Muscle layer of duodenum (tissue), 2 donors: ENCODE results near the gene CCDC142.
A peak's percentile ranks its signal among the peaks of the same experiment; 100 is the strongest.
"Not testable (repeated sequence)": the region's sequence is repeated elsewhere in the genome, so short reads cannot be mapped to it uniquely, and the experiment has no call there.

Experiments
- H3K27ac ChIP-seq: one replicate; pipeline ENCODE4 v1.7.0; 2013; ENCODE audit warnings: mild to moderate bottlenecking, low read length
- H3K27me3 ChIP-seq: one replicate; pipeline ENCODE4 v1.7.0; 2013; ENCODE audit warnings: low read depth, mild to moderate bottlenecking, control low read depth, low read length
- H3K36me3 ChIP-seq, 2 donors: one replicate each; pipeline ENCODE4 v1.7.0; 2013; ENCODE audit warnings: low read length in 2 of 2, control low read depth in 1 of 2, mild to moderate bottlenecking in 1 of 2; ENCODE audit not compliant: insufficient read depth in 2 of 2, control insufficient read depth in 1 of 2
- H3K4me1 ChIP-seq, 2 donors: one replicate each; pipeline ENCODE4 v1.7.0; 2013; ENCODE audit warnings: low read length in 2 of 2, mild to moderate bottlenecking in 2 of 2, control low read depth in 1 of 2, moderate library complexity in 1 of 2; ENCODE audit not compliant: insufficient read depth in 2 of 2, control insufficient read depth in 1 of 2
- H3K4me3 ChIP-seq, 2 donors: one replicate each; pipeline ENCODE4 v1.7.0; 2013; ENCODE audit warnings: low read length in 2 of 2, low read depth in 1 of 2, mild to moderate bottlenecking in 1 of 2
- H3K9me3 ChIP-seq, 2 donors: one replicate each; pipeline ENCODE4 v1.7.0; 2013; ENCODE audit warnings: low read length in 2 of 2, control low read depth in 1 of 2, mild to moderate bottlenecking in 1 of 2; ENCODE audit not compliant: control insufficient read depth in 1 of 2
- donor health status: healthy.

CCDC142 gene

DNA sequence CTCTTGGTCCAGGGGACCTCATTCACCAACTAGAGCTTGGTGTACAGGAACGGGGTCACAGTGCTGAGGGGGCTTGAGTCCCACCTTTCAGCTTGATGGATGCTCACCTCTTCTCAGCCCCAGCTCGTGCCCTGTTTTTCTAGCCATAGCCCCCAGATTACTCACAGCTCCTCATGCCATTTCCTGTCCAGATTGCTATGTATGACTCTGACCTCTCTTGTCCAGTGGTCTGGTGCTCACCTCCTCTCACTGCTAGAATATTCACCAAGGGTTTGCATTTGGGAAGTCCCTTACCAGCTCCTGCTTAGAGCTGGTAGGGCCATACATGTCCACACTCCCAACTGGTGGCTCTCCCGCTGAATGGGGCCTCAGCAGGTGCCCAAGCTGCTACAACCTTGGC is 10.7 kb upstream of the CCDC142 start:
- Histone ChIP-seq H3K27ac (no peak overlapping the region), H3K9me3 (no peaks in the 10 kb centered on the region), H3K36me3 (peaks cover 40 to 50% of the 10 kb centered on the region in 2 donors), H3K27me3 (peaks cover 10% of the 10 kb centered on the region), H3K4me3 (no peak overlapping the region), H3K4me1 (peaks cover 2 to 14% of the 10 kb centered on the region in 2 donors)

DNA sequence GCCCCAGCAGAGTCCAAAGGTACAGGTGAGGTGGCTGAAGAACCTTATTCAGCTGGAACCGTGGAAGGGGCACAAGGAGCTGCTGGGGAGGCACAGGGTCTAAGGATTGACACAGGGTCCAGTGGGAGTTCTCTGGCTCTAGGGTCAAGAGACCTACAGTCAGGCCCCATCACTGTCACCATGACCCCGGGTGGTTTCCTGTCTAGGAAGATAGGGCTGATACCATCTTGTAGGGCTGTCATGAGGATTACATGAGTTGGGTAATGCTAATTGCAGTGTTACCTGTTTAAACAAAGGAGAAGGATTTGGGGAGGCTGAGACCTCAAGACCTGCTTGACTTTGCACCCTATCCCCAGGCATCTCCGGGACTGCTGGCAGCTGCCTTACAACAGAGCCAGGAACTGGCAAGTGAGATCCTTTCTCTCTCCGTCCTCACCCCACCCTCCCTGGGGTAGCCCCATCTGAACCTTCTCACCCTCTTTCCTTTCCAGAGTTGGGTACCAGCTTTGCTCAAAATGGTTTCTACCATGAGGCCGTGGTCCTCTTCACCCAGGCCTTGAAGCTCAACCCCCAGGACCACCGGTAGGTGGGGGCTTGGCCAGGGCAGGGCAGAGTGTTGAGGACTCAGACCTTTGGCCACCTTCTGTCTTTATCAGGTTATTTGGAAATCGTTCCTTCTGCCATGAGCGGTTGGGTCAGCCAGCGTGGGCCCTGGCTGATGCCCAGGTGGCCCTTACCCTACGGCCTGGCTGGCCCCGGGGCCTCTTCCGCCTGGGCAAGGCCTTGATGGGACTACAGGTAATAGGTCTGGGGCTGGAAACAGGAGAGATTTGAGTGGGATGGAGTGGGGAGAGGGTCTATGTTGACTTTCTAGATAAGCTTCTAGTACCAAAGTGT is 9.1 kb upstream of the CCDC142 start:
- Histone ChIP-seq H3K36me3 (peaks cover 40 to 60% of the 10 kb centered on the region in 2 donors), H3K4me3 (no peak overlapping the region), H3K27me3 (peaks cover 2% of the 10 kb centered on the region), H3K4me1 (no peaks in the 10 kb centered on the region), H3K9me3 (no peaks in the 10 kb centered on the region), H3K27ac (no peak overlapping the region)

DNA sequence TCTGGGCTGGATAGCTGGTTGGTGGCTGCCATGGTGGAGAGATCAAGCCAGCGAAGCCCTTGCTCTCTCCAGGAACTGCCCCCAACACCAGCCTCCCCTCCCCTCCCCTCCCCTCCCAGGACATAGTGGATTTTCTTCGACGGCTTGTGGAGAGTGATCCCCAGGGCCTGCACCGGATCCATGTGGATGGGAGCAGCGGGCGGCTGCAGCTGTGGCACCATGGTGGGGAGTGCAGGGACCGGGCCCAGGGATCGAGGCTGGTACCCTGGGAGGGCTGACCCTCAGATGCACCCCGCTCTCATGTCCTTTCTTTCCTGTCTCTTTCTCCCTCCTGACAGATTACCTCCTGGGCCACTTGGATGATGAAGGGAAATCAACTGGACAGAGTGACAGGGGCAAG is 7.1 kb upstream of the CCDC142 start:
- no peak overlapping the region for H3K27ac ChIP-seq
- no peak overlapping the region for H3K4me3 ChIP-seq
- no peaks in the 10 kb centered on the region for H3K4me1 ChIP-seq
- H3K27me3 ChIP-seq, result no peaks in the 10 kb centered on the region
- H3K36me3 ChIP-seq, result peaks cover 44 to 73% of the 10 kb centered on the region in 2 donors
- H3K9me3 ChIP-seq, result no peaks in the 10 kb centered on the region

DNA sequence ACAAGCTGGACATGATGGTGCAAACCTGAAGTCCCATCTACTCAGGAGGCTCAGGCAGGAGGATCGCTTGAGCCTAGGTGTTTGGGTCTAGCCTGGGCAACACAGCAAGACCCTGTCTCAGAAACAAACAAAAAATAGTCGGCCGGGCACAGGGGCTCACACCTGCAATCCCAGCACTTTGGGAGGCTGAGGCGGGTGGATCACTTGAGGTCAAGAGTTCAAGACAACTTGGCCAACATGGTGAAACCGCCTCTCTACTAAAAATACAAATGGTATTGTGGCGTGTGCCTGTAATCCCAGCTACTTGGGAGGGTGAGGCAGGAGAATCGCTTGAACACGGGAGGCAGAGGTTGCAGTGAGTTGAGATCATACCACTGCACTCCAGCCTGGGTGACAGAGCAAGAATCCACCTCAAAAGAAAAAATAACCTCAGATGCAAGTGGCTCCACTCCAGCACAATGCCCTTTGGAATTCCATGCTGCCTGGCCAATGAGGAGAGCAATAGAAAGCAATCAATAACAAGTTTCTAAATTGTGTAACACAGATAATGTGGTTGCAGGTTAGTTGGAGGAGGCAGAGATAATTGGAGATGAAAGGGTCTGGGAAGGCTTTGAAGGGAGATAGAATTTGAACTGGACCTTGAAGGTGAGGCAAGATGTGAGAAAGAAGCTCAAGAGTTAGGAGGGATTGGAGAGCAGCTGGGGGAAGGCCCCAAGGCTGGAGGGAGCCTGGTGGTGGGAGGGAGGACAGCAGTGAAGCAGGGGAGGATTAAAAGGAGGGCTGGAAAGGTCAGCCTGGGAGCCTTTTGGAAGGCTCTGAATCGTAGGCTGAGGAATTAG is 6.1 kb upstream of the CCDC142 start:
- Histone ChIP-seq H3K9me3 (no peaks in the 10 kb centered on the region), H3K27me3 (no peaks in the 10 kb centered on the region), H3K4me1 (peaks cover 0 to 6% of the 10 kb centered on the region in 2 donors), H3K27ac (no peak overlapping the region), H3K4me3 (no peak overlapping the region), H3K36me3 (peaks cover 41 to 69% of the 10 kb centered on the region in 2 donors)

DNA sequence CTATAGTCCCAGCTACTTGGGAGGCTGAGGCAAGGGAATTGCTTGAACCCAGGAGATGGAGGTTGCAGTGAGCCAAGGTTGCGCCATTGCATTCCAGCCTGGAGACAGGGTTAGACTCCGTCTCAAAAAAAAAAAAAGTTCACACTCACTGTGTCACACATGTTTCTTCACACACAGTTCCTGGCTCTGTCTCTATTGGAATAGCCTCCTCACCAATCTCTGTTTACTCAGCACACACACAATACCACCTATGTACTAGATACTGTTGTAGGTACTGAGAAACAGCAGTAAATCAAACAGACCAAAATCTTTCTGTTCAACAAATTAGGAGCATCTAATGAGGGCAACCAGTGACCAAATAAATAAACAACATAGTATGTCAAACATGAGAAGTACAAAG is 3.3 kb upstream of the CCDC142 start:
- Histone ChIP-seq H3K4me3 (no peak overlapping the region), H3K27me3 (no peaks in the 10 kb centered on the region), H3K4me1 (peaks cover 7 to 24% of the 10 kb centered on the region in 2 donors), H3K27ac (no peak overlapping the region), H3K9me3 (no peaks in the 10 kb centered on the region), H3K36me3 (peaks cover 13 to 41% of the 10 kb centered on the region in 2 donors)

DNA sequence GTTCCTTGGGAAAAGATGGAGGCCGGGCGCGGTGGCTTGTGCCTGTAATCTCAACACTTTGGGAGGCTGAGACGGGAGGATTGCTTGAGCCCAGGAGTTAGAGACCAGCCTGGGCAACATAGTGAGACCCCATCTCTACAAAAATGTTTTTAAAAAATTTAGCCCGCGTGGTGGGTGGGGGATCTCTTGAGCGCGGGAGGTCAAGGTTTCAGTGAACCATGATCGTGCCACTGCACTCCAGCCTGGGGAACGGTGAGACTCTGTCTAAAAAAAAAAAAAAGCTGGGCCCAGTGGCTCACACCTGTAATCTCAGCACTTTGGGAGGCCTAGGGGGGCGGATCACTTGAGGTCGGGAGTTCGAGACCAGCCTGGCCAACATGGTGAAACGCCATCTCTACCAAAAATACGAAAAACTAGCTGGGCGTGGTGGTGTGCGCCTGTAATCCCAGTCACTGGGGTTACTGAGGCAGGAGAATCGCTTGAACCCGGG is 922 bp upstream of the CCDC142 start:
- Histone ChIP-seq H3K27ac (peak overlapping the region; percentile 96), H3K4me1 (peaks cover 13 to 30% of the 10 kb centered on the region in 2 donors), H3K4me3 (peak overlapping the region; percentile 98), H3K36me3 (peaks cover 7 to 24% of the 10 kb centered on the region in 2 donors)
- H3K9me3 ChIP-seq, H3K27me3 ChIP-seq: not testable (repeated sequence)

DNA sequence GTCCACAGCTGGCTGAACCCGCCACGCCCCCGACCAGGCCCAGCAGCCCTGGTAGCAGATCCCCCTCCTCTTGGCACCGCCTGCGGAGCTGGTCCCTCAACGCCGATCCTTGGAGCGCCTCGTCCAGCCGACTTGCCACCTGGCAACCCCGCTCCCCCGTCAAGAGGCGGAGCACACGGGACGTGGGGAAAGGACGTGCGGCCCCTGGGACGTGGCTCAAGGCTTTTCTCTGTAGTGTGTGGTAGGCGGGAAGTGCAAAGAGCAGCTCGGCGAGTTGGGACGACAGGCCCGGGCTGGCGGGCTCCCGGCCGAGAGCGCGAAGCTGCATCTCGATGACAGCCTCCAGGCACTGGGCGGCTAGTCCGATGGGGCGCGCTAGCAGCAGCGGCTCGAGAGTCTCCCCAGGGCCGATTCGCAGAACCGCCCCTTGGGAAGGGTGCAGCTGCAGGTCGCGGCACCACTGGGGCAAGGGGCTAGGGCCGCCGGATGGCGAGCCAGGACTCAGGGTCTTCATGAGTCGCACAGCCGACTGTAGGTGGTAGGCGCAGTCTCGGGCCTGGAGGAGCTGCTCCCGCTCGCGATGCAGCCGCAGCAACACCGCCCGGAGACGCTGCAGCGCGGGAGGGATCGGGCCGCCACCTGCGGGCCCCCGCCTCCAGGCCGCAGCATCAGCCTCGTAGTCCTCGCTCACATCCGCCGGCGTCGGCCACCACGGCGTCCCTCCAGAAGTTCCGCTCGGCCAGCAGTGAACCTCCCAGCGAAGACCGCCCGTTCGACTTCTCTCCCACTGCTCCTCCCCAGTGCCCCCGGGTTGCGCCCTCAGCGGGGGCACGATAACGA is 617 bp downstream of the CCDC142 start:
- peaks cover 13 to 30% of the 10 kb centered on the region in 2 donors for H3K4me1 ChIP-seq
- no peaks in the 10 kb centered on the region for H3K27me3 ChIP-seq
- H3K9me3 ChIP-seq, result no peaks in the 10 kb centered on the region
- H3K4me3 ChIP-seq, result peak overlapping the region; percentile 98
- H3K36me3 ChIP-seq, result peaks cover 11 to 13% of the 10 kb centered on the region in 2 donors
- H3K27ac ChIP-seq, result peak overlapping the region; percentile 96

DNA sequence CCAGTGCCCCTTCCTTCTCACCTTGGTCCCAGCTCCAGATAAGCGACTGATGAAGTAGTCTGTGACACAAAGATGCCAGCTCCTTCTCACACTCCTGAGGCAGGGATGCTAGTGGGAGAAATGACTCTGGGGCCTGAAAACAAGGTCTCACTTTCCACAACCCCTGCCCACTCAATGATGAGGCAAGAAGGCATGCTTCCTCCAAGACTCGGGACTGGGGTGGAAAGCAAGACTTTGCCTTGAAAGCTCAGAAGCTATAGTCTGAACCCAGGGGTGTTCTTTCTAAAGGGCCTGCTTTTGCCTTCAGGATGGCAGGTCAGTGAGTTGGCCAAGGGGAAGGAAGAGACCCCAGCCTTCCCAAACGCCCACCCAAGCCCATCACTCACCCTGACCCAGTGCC is 1.4 kb downstream of the CCDC142 start:
- peaks cover 13 to 30% of the 10 kb centered on the region in 2 donors for H3K4me1 ChIP-seq
- peak overlapping the region; percentile 98 for H3K4me3 ChIP-seq
- H3K9me3 ChIP-seq, result no peaks in the 10 kb centered on the region
- peaks cover 11 to 13% of the 10 kb centered on the region in 2 donors for H3K36me3 ChIP-seq
- no peaks in the 10 kb centered on the region for H3K27me3 ChIP-seq
- no peak overlapping the region for H3K27ac ChIP-seq

DNA sequence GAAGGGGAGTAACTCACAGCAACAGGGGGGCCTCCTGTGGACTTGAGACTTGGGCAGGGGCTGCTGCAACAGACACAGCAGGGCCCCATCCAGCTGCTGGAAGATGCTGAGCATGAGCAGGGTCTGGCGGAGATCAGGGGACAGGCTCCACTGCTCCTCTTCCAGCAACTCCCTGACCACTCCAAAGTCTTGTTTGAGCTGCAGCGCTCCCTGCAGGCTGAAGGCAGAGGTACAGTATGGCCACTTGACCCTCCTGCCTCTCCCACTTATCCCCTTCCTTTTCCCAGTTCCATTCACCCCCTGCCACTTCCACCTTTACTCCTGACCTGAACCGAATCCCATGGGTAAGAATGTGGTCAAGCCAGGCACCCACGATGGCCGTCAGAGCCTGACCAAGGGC is 7.9 kb downstream of the CCDC142 start:
- Histone ChIP-seq H3K27ac (no peak overlapping the region), H3K4me3 (no peak overlapping the region), H3K9me3 (no peaks in the 10 kb centered on the region), H3K27me3 (no peaks in the 10 kb centered on the region), H3K4me1 (peaks cover 8 to 17% of the 10 kb centered on the region in 2 donors), H3K36me3 (peaks cover 19 to 21% of the 10 kb centered on the region in 2 donors)

DNA sequence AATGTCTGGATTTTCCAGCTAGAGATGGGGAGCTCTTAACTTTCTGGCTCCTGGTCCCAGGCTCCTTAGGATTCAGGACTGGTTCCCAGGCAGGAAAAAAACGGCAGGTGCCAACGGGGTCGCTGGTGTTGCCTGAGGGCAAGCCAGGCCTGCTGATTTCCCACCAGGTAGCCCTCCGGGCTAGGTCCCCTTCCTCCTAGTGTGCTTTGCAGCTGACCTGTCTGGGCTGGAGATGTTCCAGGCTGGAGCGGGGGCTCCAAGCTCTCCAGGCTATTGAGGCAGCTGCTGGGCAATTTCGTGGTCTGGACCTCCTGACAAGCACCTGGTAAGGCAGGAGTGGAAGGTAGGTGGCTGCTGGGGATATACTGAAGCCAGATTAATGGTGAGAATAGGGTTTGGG is 8.3 kb downstream of the CCDC142 start:
- H3K27ac ChIP-seq, result no peak overlapping the region
- no peaks in the 10 kb centered on the region for H3K27me3 ChIP-seq
- H3K4me3 ChIP-seq, result no peak overlapping the region
- no peaks in the 10 kb centered on the region for H3K9me3 ChIP-seq
- H3K4me1 ChIP-seq, result peaks cover 8 to 17% of the 10 kb centered on the region in 2 donors
- H3K36me3 ChIP-seq, result peaks cover 19 to 21% of the 10 kb centered on the region in 2 donors
